ENCODE data around the gene IER5.

DNA sequence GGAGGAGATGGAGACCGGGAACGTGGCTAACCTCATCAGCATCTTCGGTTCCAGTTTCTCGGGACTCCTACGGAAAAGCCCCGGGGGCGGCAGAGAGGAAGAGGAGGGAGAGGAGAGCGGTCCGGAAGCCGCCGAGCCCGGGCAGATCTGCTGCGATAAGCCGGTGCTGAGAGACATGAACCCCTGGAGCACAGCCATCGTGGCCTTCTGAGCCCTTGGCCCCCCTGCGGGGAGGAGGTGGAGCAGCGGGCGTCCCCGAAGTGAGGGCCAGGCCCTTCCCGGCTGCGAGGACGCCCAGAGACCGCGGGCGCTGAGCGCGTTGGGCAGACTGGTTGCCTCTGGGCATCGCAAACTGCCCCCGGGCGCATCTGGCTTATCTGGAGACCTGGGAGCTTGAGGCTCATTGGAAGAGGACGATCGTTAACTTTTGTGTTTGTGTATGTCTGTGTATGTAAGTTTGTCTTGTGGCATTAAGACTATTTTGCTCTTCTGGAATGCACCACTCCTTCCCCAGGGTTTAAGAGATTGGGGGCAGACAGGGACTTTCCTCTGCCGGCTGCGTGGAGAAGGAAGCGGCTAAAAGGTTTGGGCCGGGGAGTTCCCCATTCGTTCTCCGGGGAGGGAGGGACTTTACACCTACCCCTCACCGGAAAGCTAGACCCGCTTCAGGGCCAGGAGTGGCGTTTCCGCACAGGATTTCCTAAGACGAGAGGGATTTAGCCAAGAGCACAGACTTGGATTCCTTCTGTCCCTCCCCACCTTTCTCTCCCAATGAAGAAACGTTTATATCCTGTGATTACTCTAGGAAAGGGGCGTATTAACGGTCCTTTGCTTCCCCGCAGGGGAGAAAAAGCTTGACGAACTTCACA is 1.4 kb downstream of the IER5 start:
- TF ChIP-seq, protein P1, sequence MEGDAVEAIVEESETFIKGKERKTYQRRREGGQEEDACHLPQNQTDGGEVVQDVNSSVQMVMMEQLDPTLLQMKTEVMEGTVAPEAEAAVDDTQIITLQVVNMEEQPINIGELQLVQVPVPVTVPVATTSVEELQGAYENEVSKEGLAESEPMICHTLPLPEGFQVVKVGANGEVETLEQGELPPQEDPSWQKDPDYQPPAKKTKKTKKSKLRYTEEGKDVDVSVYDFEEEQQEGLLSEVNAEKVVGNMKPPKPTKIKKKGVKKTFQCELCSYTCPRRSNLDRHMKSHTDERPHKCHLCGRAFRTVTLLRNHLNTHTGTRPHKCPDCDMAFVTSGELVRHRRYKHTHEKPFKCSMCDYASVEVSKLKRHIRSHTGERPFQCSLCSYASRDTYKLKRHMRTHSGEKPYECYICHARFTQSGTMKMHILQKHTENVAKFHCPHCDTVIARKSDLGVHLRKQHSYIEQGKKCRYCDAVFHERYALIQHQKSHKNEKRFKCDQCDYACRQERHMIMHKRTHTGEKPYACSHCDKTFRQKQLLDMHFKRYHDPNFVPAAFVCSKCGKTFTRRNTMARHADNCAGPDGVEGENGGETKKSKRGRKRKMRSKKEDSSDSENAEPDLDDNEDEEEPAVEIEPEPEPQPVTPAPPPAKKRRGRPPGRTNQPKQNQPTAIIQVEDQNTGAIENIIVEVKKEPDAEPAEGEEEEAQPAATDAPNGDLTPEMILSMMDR (IDR thresholded peaks at IDR 0.05; ENCODE audit: insufficient read depth, low read length), result no peak
- no peak for TF ChIP-seq POLR2AphosphoS5 (IDR thresholded peaks at IDR 0.05; ENCODE audit: low read depth)
- TF ChIP-seq, protein P2, sequence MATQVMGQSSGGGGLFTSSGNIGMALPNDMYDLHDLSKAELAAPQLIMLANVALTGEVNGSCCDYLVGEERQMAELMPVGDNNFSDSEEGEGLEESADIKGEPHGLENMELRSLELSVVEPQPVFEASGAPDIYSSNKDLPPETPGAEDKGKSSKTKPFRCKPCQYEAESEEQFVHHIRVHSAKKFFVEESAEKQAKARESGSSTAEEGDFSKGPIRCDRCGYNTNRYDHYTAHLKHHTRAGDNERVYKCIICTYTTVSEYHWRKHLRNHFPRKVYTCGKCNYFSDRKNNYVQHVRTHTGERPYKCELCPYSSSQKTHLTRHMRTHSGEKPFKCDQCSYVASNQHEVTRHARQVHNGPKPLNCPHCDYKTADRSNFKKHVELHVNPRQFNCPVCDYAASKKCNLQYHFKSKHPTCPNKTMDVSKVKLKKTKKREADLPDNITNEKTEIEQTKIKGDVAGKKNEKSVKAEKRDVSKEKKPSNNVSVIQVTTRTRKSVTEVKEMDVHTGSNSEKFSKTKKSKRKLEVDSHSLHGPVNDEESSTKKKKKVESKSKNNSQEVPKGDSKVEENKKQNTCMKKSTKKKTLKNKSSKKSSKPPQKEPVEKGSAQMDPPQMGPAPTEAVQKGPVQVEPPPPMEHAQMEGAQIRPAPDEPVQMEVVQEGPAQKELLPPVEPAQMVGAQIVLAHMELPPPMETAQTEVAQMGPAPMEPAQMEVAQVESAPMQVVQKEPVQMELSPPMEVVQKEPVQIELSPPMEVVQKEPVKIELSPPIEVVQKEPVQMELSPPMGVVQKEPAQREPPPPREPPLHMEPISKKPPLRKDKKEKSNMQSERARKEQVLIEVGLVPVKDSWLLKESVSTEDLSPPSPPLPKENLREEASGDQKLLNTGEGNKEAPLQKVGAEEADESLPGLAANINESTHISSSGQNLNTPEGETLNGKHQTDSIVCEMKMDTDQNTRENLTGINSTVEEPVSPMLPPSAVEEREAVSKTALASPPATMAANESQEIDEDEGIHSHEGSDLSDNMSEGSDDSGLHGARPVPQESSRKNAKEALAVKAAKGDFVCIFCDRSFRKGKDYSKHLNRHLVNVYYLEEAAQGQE (IDR thresholded peaks at IDR 0.05; ENCODE audit: insufficient replicate concordance, low read depth), result no peak

Data from HL-60 (cell line).